SH-SY5Y (cell line): ENCODE measurements around the gene MMP8.

ENCODE experiments used
- GATA2 ChIP-seq: IDR thresholded peaks from 2 replicates; pipeline ENCODE4 v1.6.1; 2011; ENCODE audit warnings: mild to moderate bottlenecking, low read depth, low read length
- GATA3 ChIP-seq: IDR thresholded peaks from 2 replicates; pipeline ENCODE4 v1.6.1; 2011; ENCODE audit warnings: low read depth, mild to moderate bottlenecking, low read length, moderate library complexity

Gene MMP8, protein sequence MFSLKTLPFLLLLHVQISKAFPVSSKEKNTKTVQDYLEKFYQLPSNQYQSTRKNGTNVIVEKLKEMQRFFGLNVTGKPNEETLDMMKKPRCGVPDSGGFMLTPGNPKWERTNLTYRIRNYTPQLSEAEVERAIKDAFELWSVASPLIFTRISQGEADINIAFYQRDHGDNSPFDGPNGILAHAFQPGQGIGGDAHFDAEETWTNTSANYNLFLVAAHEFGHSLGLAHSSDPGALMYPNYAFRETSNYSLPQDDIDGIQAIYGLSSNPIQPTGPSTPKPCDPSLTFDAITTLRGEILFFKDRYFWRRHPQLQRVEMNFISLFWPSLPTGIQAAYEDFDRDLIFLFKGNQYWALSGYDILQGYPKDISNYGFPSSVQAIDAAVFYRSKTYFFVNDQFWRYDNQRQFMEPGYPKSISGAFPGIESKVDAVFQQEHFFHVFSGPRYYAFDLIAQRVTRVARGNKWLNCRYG

DNA sequence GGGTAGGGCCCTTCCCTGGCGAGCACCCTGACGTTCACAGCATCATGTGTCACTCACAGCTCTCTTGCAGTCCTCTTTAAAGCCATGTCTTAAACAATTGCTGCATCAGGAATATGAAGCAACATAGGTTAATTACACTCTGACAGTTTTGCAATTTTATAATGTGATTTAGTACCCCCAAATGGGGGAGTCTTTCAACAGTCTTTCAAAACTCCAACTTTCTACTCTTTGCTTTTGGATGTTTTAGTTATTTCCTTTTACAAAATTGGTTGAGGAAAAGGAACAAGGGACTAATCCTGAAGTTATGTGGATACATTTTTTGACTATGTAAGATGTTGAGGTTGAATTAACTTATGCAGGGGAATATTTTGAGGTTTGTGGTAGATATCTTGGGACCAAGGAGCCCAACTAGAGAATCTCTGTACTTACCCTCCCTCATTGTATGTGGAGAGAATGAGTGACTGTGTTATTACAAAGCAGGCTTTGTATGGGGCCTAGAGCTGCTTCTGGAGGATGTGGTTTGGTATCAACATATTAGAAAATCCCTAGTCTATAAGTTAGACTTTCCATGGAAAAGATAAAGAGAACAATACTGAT lies at the start of gene MMP8:
MMP8 (minus strand) TSS at position 51 of the 597 bp plus-strand sequence. CDS start 99 bp downstream, outside the sequence.
- TF ChIP-seq GATA2 (no peak), GATA3 (no peak)

DNA sequence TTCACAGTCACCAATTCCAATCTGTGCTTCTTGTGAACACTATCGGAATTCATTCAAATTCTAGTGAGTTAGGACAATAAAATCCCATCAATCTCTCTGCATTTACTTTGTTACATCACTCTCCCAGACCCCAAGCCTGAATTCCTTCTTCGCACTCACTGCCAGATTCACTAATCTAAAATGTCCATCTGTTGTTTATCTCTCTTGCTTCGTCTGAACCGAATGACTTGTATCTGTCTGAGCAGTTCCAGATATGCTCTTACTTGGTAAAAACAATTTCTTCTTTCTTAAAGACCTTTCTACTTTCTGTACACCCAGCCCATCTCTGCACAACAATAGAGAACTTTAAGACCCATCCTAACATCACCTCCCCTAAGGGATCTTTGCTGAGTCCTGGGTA lies 48.6 kb upstream of the MMP8 start:
- no peak for TF ChIP-seq GATA3
- no peak for TF ChIP-seq GATA2

DNA sequence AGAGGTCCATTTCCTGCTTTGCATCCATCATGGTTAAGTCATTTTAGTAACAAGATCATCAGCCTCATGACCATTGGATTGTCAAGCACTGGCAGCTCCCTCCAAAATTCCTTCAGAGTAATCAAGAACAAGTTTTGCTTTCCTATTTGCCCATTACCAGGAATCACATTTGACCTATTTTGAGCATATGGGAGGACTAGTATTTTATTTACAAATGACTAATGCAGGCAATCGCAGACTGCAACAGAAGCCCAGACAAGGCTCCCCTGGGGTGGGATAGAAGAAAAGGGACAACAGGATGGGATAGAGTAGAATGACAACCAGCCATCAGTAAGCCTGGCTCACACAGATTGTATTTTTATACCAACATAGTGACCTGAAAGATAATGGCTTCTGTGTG lies 46.6 kb upstream of the MMP8 start:
- TF ChIP-seq GATA2 (no peak), GATA3 (no peak)

DNA sequence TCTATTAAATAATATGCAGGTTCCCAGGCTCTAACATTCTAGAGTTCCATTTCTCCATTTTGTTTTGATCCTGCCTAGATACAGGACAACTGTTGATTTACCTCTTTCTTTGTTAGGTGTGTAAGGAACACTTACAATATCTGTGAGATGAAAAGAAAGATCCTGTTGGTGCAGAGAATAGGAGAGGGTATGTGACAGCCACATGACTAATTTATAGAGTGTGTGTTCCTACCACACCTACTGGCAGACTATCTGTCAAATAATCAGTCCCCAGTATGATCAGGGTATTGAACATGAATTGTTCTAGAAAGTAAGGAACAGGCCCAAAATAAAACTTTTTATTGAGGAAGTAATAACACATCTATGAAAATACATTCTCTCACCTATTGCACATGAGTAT lies 45.4 kb upstream of the MMP8 start:
- TF ChIP-seq GATA3 (no peak), GATA2 (no peak)

DNA sequence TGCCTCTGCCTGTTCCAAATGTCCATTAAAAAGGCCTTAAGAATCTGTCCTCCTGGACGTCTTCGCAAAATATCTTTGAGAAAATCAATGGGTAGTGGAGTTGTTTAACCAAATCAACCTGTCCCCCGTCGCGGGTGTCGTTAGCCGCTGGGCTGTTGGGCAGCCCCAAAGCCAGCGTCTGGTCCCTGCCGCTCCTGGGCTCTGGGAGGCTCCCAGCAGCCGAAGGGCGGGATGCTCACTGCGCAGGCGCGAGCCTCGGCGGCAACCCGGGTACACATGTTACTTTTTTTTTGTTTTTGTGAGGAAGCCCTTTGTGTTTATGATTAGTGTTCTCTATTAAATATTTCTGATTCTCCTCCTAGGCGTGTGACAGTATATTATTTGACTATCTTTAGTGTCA lies 43.0 kb upstream of the MMP8 start:
- TF ChIP-seq GATA2 (no peak), GATA3 (no peak)

DNA sequence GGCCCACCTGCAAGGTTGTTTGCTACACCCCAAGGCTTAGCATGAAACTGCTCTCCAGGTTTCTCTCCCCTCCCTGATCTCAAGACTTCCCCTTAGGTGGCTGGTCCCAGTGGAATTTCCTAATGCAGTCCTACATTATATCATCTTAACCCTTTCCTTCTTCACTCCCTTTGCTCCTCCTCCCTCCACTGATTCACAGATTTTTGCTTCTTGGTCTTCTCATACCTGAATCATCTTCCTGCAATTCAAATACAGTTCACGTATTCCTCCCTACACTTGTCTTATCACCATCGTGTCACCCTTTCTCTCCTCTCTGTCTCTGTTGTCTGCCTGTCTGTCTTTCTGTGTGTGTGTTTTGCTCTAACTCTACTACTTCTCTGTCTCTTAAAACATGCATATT lies 38.7 kb upstream of the MMP8 start:
- no peak for TF ChIP-seq GATA3
- TF ChIP-seq GATA2: no peak

DNA sequence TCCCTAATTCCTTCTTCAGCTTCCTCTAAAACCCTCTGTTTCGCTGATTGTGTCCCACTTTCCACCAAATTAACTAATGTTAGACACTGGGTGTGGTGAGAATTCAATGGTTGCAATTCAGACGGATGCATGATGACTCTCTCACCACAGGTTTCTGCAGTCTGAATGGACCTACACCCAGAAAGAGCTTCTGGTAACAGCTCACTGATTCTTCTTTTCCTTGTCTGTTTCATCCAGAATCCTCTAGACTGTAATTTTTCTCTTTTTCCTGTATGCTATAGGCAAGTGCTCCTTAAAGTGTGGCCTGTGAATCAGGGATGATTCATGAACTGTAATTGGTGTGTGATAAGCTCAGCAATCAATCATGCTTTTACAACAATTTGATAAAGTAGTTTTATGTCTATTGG lies 37.6 kb upstream of the MMP8 start:
- TF ChIP-seq GATA2: no peak
- no peak for TF ChIP-seq GATA3

DNA sequence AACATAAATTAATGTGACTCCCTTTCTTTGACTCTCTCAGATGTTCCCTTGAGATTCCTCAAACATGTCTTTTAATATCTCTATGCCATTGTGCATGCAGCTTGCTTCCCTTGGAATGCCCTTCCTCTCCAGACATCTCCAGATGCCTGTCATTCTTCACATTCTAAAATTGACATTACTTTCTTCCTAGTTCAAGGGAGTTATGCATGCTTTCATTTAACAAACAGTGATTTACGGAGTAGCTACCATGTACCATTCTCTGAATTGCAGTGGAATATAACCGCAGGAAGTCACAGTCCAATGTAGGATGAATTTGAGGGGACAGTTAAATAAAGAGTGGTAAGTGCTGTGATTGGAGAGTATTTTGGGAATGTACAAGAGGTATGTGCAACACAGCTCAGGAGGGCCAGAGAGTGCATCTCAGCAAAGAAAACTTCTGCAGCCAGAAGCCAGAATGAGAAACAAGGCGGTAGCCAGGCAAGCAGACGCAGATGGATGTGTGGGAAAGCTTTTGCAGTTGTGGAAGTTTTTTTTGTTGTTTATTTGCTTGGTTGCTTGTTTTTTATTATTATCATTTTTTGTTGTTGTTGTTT lies 37.0 kb upstream of the MMP8 start:
- TF ChIP-seq GATA3 (no peak), GATA2 (no peak)

DNA sequence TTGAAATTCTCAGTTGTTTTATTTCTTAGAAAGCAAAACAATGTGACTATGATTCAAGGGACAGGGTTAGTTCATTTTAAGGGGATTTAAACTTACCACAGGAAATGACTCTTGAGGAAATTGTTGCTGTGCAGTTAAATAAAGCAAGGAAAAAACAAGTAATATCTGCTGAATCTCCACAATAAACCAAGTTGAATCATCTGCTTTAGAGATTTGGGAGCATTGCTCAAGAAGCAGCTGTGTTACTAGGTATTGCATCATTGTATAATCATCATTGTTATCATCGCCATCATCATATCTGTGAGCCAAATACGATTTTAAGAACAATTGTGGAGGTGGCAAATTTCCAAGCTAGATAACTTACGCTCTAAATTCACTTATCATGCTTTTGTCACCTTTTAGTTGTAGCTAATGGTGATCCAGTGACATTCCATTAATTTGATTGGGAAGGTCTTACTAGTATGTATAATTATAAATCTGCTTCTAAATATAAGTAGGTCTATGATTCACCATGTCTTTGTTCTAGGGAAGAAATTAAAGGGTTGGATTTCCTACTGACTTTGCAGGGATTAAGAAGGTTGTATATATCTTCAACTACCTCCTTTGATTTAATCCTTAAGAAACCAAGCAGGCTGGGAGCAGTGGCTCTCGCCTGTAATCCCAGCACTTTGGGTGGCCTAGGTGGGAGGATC lies 35.7 kb upstream of the MMP8 start:
- TF ChIP-seq GATA3 (no peak), GATA2 (no peak)

DNA sequence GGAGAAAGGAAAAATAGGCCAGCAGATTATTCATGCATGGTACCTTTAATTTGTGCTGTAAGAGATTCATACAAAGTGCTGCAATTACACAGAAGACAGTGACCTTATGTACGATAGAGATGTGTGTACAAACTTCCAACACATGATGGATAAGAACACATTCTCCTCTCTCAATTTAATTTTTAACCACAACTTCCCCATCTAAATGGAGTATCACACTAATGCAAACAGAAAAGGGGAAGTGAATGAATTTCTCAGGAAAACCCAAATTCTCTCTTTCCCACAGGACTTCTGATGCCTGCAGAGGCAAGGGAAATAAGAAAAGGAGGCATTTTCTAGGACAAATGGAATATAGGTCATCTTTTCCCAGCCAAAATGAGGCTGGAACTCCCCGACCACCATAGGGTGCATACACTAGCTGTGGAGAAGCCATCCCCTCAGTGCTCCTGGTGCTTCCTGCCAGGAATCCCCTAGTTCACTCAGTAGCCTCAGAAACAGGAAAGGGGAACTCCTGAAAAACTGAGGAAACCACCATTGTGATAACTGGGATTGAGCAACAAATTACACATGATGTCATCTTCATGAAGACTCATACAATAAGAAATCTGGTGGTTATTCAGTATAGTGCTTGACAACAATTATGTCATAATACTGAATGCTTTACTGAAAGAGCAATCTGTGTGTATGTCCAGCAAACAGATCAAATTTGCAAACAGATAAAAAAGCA lies 33.2 kb upstream of the MMP8 start:
- TF ChIP-seq GATA2: no peak
- TF ChIP-seq GATA3: no peak

DNA sequence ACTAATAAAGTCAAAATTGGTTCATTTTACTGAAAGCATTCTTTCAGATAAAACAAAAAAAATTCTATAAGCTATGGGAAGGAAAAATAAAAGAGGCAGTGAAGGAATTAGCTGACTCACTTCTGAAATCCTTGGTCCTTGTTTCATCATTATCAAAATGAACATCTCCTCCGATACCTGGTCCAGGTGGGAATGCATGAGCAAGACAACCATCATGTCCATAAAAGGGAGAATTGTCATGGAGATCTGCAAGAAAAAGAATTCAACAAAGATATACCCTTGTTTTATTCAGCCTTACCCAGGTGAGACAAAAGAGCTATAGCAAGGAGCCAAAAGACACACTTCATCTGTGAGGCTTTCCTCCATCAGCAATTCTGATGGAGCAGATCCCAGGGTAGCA lies 28.5 kb upstream of the MMP8 start:
- TF ChIP-seq GATA2 (no peak), GATA3 (no peak)

DNA sequence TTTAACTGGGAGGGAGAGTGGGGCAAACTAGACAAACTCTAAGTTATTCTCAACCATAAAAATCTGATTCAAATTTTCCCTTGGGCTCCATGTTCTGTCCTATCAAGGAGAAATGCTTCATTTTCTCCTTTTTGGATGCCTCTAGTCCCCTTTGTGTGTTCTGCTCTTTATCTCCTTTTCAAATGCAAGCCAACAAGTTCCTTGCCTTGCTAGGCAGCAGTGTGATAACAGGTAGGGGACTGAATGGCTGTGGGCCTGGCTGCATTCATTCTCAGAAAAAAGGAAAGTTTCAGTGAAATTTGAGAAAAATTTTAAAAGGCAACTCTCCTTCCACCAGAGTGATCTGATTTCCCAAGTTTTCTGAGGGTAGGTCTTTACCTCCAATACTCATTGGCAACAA lies 26.9 kb upstream of the MMP8 start:
- TF ChIP-seq GATA3: no peak
- TF ChIP-seq GATA2: no peak

DNA sequence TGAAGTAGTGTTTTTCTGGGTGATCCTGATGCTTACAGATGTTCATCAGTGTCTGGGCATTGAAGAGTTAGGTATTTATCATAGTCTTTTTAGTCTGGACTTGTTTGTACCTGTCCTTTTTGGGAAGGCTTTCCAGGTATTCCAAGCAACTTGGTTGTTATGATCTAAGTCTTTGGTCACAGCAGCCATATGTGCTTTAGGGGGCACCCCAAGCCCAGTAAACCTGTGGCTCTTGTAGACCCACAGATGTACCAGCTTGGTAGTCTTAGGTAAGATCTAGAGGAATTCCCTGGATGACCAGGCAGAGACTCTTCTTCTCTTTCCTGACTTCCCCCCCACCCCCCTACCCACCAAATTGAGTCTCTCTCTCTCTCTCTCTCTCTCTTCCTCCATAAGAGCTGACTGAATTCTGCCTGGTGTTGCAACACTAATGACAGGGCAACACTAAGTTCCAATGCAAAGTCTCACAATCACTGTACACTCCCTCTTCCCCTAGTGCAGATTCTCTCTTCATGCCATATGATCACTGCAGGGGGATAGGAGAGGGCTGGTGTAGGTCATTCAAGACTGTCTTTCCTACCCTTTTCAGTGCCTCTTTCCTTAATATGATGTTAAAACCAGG lies 24.5 kb upstream of the MMP8 start:
- TF ChIP-seq GATA2 (no peak), GATA3 (no peak)
